Measurements from ENCODE around the gene PRR35.

Gene PRR35

GRCh38 chr16:560204-560700, at the start of gene PRR35:
TSS of gene PRR35 (plus strand) at chr16:560394. CDS start at chr16:563295, 2,901 bp downstream.
- Mint-ChIP-seq H3K4me3 (no peak within 1 kb of the TSS), H3K4me1 (ENCODE audit: low read depth) (no peaks in the 10 kb centered on the region), H3K36me3 (ENCODE audit: low read depth) (no peaks in the 10 kb centered on the region), H3K27ac (no peak within 1 kb of the TSS), H3K9me3 (no peaks in the 10 kb centered on the region), H3K27me3 (peaks cover 6% of the 10 kb centered on the region)

DNA sequence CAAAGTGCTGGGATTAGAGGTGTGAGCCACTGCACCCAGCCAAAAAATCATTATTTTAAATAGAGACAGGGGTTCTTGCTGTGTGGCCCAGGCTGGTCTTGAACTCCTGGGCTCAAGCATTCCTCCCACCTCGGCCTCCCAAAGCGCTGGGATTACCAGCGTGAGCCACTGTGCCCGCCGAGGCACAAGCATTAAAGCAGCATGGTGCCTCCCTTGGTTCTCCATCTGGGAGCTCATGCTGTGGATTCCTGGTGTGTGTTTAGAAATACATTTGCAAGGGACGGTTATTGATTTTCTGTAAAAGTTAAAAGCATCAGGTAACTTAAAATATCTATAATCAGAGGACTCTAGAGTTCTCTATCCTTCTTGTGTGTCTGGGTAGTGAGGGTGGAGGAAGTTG, 47.4 kb upstream of the PRR35 start:
- Mint-ChIP-seq H3K27ac (no peak overlapping the region), H3K27me3 (no peaks in the 10 kb centered on the region), H3K4me3 (no peak overlapping the region), H3K9me3 (no peaks in the 10 kb centered on the region), H3K4me1 (ENCODE audit: low read depth) (no peaks in the 10 kb centered on the region), H3K36me3 (ENCODE audit: low read depth) (no peaks in the 10 kb centered on the region)

DNA sequence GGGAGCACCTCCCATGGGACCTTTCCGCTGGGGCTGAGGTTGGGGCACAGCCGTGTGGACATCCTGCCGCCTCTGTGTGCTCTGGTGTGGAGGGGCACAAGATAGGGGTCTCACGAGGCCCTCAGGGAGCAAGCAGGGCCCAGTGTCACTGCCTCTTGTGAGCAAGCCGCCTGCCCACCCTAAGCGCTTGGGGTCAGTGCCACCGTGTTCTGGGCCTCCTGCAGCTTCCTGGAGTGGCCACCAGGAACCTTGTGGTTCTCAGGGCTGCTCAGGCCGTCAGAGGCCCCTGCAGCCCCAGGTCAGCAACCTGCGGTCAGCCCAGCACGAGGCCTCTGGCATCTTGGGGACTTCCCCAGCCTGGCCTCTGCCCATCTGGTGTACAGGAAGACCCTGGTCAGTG, 46.2 kb upstream of the PRR35 start:
- Mint-ChIP-seq H3K4me3 (no peak overlapping the region), H3K4me1 (ENCODE audit: low read depth) (no peaks in the 10 kb centered on the region), H3K27ac (no peak overlapping the region), H3K9me3 (no peaks in the 10 kb centered on the region), H3K36me3 (ENCODE audit: low read depth) (no peaks in the 10 kb centered on the region), H3K27me3 (no peaks in the 10 kb centered on the region)

DNA sequence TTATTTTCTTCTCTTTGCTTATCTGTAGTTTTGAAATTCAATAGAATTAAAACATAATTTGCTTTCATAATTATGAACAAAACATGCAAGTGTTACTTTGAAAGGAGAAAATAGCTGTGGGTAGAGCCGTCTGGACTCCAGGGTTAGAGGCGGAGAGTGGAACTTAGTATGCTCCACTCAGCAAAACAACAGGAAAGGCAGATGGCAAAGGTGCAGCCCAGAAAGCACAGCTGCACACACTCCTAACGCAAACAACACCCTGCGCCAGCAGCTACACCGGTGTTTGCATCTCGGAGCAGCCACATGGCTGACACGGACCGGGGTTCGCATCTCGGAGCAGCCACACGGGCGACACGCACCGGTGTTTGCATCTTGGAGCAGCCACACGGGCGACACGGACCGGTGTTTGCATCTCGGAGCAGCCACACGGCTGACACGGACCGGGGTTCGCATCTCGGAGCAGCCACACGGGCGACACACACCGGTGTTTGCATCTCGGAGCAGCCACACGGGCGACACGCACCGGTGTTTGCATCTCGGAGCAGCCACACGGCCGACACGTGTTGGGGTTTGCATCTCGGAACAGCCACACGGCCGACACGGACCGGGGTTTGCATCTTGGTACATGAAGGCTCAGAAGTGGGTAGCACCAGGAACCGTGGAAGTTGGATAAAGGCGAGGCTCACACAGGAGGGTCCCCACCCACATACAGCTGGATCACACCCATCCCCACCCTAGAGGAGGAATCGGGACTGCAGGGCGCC, 44.8 kb upstream of the PRR35 start:
- H3K9me3 Mint-ChIP-seq, result no peaks in the 10 kb centered on the region
- no peak overlapping the region for H3K4me3 Mint-ChIP-seq
- H3K36me3 Mint-ChIP-seq (ENCODE audit: low read depth), result no peaks in the 10 kb centered on the region
- no peaks in the 10 kb centered on the region for H3K4me1 Mint-ChIP-seq (ENCODE audit: low read depth)
- no peaks in the 10 kb centered on the region for H3K27me3 Mint-ChIP-seq
- H3K27ac Mint-ChIP-seq, result no peak overlapping the region

DNA sequence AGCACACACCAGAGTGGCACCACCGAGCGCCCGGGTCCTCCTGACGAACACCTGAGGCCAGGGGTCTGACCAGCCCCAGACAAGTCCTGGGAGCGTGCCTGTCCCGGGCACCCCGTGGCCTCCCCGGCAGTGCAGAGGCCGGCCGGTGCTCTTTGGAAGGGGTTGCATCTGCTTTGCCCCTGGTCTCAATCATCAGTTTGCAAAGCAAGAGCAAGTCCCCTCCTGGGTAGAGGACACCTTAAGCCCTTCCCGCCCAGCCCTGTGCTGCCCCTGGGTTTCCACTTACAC, 44.3 kb upstream of the PRR35 start:
- Mint-ChIP-seq H3K9me3 (no peaks in the 10 kb centered on the region), H3K4me3 (no peak overlapping the region), H3K4me1 (ENCODE audit: low read depth) (no peaks in the 10 kb centered on the region), H3K27me3 (no peaks in the 10 kb centered on the region), H3K36me3 (ENCODE audit: low read depth) (no peaks in the 10 kb centered on the region), H3K27ac (no peak overlapping the region)

DNA sequence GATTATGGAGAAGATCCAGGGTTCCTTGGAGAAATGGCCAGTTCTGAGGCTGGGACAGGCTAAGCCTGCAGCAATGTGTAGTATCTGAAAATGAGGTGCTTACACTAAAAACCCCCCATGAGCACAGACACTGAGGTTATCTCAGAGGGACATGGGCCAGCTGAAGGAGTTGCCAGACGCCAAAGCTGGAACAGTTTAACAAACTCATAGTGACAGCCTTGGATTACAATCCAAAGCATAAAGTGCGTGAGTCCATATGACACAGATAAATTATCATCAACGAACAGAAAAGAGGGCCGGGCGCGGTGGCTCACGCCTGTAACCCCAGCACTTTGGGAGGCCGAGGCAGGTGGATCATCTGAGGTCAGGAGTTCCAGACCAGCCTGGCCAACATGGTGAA, 43.9 kb upstream of the PRR35 start:
- Mint-ChIP-seq H3K27ac (no peak overlapping the region), H3K4me3 (no peak overlapping the region), H3K27me3 (no peaks in the 10 kb centered on the region), H3K4me1 (ENCODE audit: low read depth) (no peaks in the 10 kb centered on the region), H3K9me3 (no peaks in the 10 kb centered on the region), H3K36me3 (ENCODE audit: low read depth) (no peaks in the 10 kb centered on the region)

- Mint-ChIP-seq H3K27ac (no peak overlapping the region), H3K27me3 (no peaks in the 10 kb centered on the region), H3K9me3 (no peaks in the 10 kb centered on the region), H3K4me1 (ENCODE audit: low read depth) (peaks cover 10% of the 10 kb centered on the region), H3K4me3 (no peak overlapping the region), H3K36me3 (ENCODE audit: low read depth) (no peaks in the 10 kb centered on the region)
Measured at GRCh38 chr16:518858-519257, 41.3 kb upstream of the PRR35 start.

DNA sequence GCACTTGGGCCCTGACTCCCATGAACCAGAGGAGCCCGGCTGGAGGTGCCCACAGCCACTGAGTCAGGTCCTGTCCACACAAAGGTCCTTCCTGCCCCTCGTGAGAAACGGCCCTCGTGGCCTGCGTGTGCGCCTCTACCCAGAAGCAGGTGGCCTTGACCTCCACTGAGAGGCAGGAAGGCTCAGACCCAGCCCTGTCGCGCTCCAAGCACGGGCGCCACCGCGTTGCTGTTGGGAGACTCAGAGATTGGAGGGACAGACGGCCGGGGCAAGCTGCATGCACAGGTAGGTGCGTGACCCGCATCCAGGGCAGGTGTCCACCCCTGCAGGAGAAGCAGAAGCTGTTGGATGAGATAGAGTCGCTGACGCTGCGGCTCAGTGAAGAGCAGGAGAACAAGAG, 40.8 kb upstream of the PRR35 start:
- Mint-ChIP-seq H3K27ac (no peak overlapping the region), H3K4me3 (no peak overlapping the region), H3K36me3 (ENCODE audit: low read depth) (no peaks in the 10 kb centered on the region), H3K4me1 (ENCODE audit: low read depth) (peaks cover 16% of the 10 kb centered on the region), H3K27me3 (no peaks in the 10 kb centered on the region), H3K9me3 (no peaks in the 10 kb centered on the region)

DNA sequence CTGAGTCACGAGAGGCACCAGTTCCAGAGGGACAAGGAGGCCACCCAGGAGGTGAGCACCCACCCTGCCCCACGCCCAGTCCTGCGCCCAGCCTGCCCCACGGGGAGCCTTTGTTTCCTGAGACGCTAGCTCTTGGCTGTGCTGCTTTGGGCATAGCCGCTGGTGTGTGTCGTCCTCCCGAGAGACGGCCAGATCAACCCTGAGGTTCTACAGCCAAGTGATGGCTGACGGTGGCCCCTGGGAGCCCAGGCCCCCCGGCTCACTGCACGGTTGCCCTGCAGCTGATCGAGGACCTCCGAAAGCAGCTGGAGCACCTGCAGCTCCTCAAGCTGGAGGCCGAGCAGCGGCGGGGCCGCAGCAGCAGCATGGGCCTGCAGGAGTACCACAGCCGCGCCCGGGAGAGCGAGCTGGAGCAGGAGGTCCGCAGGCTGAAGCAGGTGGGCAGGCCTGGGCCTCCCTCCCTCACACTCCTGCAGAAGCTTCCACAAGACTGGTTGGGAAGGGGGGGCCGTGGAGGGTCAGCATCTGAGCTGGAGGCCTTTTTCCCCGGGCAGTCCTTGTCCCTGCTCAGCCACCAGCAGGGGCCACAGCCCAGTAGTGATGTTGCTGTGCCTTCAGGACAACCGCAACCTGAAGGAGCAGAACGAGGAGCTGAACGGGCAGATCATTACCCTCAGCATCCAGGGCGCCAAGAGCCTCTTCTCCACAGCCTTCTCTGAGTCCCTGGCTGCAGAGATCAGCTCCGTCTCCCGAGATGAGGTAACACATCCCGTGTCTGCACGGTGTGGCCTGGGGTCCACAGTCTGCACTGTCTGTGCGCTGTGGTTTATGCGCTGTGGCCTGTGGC, 40.1 kb upstream of the PRR35 start:
- no peaks in the 10 kb centered on the region for H3K27me3 Mint-ChIP-seq
- H3K4me1 Mint-ChIP-seq (ENCODE audit: low read depth), result peaks cover 22% of the 10 kb centered on the region
- no peaks in the 10 kb centered on the region for H3K9me3 Mint-ChIP-seq
- no peaks in the 10 kb centered on the region for H3K36me3 Mint-ChIP-seq (ENCODE audit: low read depth)
- H3K4me3 Mint-ChIP-seq, result no peak overlapping the region
- H3K27ac Mint-ChIP-seq, result no peak overlapping the region

DNA sequence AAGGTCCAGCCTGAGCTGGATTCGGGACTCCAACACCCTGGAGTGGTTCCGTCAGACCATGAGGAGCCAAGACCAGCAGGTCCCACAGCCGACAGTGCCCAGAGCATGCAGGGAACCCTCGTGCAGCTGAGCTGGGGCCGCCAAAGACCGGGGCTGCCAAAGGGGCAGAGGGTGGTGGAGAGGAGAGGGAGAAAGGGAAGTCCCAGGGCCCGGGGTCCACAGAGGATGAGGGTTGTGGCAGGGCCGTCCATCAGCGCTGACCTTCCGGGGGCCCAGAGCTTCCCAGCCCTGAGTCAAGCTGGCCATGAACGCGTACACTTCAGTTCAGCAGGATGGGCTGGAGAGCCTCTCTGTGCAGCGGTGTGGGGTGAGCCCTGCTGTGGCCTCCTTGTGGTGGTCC, 39.3 kb upstream of the PRR35 start:
- Mint-ChIP-seq H3K4me3 (no peak overlapping the region), H3K9me3 (no peaks in the 10 kb centered on the region), H3K27ac (no peak overlapping the region), H3K36me3 (ENCODE audit: low read depth) (peaks cover 4% of the 10 kb centered on the region), H3K4me1 (ENCODE audit: low read depth) (peaks cover 30% of the 10 kb centered on the region), H3K27me3 (no peaks in the 10 kb centered on the region)

DNA sequence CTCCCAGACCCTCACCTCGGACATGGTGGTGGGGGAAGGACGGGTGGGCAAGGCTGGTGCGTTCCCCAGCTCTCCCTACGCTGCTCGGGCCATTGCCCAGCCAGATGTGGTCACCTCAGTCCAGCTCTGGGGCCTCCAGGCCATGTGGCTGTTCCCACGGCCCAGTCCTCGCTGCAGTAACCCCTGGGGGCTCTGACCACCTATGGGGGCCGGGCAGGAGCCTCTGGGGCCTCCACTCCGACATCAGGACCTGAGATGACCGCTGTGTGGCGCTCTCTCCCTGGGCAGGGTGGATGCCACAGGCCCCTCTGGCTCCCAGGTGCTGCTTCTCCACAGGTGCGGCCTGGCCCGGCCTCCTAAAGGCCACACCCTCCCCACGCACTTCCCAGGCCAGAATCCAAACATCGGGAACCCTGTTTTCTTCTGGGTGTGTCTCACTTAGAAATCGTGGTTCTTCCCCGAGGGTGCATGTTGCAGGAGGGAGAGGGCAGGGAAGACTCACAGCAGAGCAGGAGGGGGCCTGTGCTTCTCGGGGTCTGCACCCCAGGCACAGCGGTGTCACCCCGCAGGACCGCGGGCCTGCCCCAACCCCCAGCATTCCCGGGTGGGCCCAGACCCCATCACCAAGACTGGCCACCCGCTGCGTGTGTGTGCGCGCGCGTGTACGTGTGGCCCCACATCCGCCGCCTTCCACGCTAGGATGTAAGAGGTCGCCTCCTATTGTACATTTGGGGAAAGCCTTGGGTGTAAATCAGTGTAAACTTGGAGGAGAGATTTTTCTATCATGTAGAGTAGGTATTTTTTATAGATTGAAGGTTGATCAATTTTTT, 38.6 kb upstream of the PRR35 start:
- Mint-ChIP-seq H3K27me3 (no peaks in the 10 kb centered on the region), H3K4me3 (no peak overlapping the region), H3K36me3 (ENCODE audit: low read depth) (peaks cover 4% of the 10 kb centered on the region), H3K9me3 (no peaks in the 10 kb centered on the region), H3K27ac (no peak overlapping the region), H3K4me1 (ENCODE audit: low read depth) (peaks cover 37% of the 10 kb centered on the region)

DNA sequence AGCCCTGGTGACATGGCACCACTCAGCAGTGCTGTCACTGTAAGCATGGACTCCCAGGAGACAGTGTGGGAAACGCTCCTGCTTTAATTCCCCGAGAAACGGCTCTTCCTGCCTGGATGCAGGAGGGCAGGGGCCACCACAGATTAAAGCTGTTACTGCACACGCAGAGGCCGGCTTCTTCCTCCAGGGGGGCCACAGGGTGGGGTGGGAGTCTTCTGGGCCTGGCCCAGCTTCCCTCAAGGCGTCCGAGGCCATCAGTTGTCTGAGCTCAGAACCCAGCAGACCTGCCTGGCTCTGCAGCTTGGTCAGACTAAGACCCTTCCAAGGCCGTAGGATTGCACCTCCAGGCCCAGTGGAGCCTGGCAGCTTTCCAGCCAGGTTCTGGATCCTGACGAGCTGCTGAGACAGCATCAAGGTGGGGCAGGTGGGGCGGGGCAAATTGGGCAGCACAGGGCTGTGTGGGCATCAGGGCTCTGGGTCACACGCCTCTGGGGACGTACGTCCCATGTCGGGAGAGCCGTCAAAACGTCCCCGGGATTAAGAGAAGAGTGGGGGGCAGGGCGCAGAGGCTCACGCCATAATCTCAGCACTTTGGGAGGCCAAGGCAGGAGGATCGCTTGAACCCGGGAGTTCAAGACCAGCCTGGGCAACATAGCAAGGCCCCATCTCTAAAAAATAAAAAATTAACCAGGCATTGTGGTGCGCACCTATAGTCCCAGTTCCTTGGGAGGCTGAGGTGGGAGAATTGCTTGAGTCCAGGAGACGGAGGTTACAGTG, 37.7 kb upstream of the PRR35 start:
- peaks cover 38% of the 10 kb centered on the region for H3K4me1 Mint-ChIP-seq (ENCODE audit: low read depth)
- H3K27me3 Mint-ChIP-seq, result no peaks in the 10 kb centered on the region
- no peak overlapping the region for H3K27ac Mint-ChIP-seq
- no peak overlapping the region for H3K4me3 Mint-ChIP-seq
- H3K9me3 Mint-ChIP-seq, result no peaks in the 10 kb centered on the region
- H3K36me3 Mint-ChIP-seq (ENCODE audit: low read depth), result peaks cover 4% of the 10 kb centered on the region

GRCh38 chr16:523097-523741, 37.0 kb upstream of the PRR35 start:
- no peak overlapping the region for H3K4me3 Mint-ChIP-seq
- H3K27ac Mint-ChIP-seq, result no peak overlapping the region
- peaks cover 4% of the 10 kb centered on the region for H3K36me3 Mint-ChIP-seq (ENCODE audit: low read depth)
- H3K4me1 Mint-ChIP-seq (ENCODE audit: low read depth), result peaks cover 38% of the 10 kb centered on the region
- H3K9me3 Mint-ChIP-seq, result no peaks in the 10 kb centered on the region
- no peaks in the 10 kb centered on the region for H3K27me3 Mint-ChIP-seq
